HepG2 (cell line): ENCODE results near the gene VTN. TPM values are rescaled to one million over a fixed set of nuclear protein-coding genes. Genes with fewer than 3 reads are reported as not detected.

Source experiments
- AGO1 ChIP-seq: fragments of 200-400 bp; formaldehyde crosslinking; IDR thresholded peaks from 2 replicates; pipeline ENCODE4 v1.6.1; 2017; ENCODE audit warnings: mild to moderate bottlenecking, low read depth, low read length, moderate library complexity; ENCODE audit not compliant: poor library complexity, severe bottlenecking
- ARHGAP35 ChIP-seq: sonication (generic); formaldehyde crosslinking; IDR thresholded peaks from 2 replicates; pipeline ENCODE4 v1.9.0; 2022; ENCODE audit warnings: mild to moderate bottlenecking, inconsistent platforms, moderate library complexity, missing genetic modification reagents, borderline replicate concordance
- ATF7 ChIP-seq, 2 experiments: fragments of 450-650 bp in 1 of 2; sonication (generic) in 1 of 2; formaldehyde crosslinking in 1 of 2; IDR thresholded peaks; 2 replicates each; pipeline versions ENCODE4 v1.4.0 to v1.6.1; 2016 to 2020; ENCODE audit warnings: antibody characterized with exemption in 1 of 2, mild to moderate bottlenecking in 1 of 2, missing genetic modification reagents in 1 of 2
- BRCA1 ChIP-seq: sonication (generic); formaldehyde crosslinking; IDR thresholded peaks from 2 replicates; pipeline ENCODE4 v1.4.0; 2020; ENCODE audit warnings: missing genetic modification reagents
- ERF ChIP-seq: IDR thresholded peaks from 2 replicates; pipeline ENCODE4 v1.6.1; 2018; ENCODE audit warnings: missing biosample characterization, missing genetic modification reagents
- HHEX ChIP-seq: IDR thresholded peaks from 2 replicates; pipeline ENCODE4 v1.6.1; 2016; ENCODE audit warnings: control low read depth
- KDM1A ChIP-seq: IDR thresholded peaks from 2 replicates; pipeline ENCODE4 v1.6.1; 2016; ENCODE audit warnings: missing compliant biosample characterization
- NR2F2 ChIP-seq: IDR thresholded peaks from 2 replicates; pipeline ENCODE4 v1.6.1; 2012; ENCODE audit warnings: low read depth, inconsistent platforms, borderline replicate concordance
- POLR2AphosphoS5 ChIP-seq: IDR thresholded peaks from 2 replicates; pipeline ENCODE4 v1.6.1; 2012; ENCODE audit warnings: low read depth, low read length
- PTBP1 ChIP-seq: fragments of 200-400 bp; formaldehyde crosslinking; IDR thresholded peaks from 2 replicates; pipeline ENCODE4 v1.6.1; 2018; ENCODE audit warnings: low read length, low read depth; ENCODE audit not compliant: poor library complexity, severe bottlenecking
- RBM22 ChIP-seq: fragments of 200-400 bp; formaldehyde crosslinking; optimal IDR thresholded peaks from 2 replicates; pipeline ENCODE3; 2017; ENCODE audit warnings: mild to moderate bottlenecking, low read length, moderate library complexity
- RBM39 ChIP-seq: fragments of 200-400 bp; formaldehyde crosslinking; IDR thresholded peaks from one replicate; pipeline ENCODE4 v1.6.1; 2018; ENCODE audit warnings: antibody characterized with exemption, mild to moderate bottlenecking, low read depth, low read length; ENCODE audit not compliant: poor library complexity, severe bottlenecking
- SAFB2 ChIP-seq: sonication (generic); formaldehyde crosslinking; IDR thresholded peaks from 2 replicates; pipeline ENCODE4 v1.5.1; 2020; ENCODE audit warnings: missing genetic modification reagents, low read depth, mild to moderate bottlenecking, borderline replicate concordance
- SATB2 ChIP-seq: sonication (generic); formaldehyde crosslinking; IDR thresholded peaks from 2 replicates; pipeline ENCODE4 v1.5.0; 2020; ENCODE audit warnings: missing genetic modification reagents
- U2AF1 ChIP-seq: fragments of 200-400 bp; formaldehyde crosslinking; optimal IDR thresholded peaks from 2 replicates; pipeline ENCODE3; 2017; ENCODE audit warnings: mild to moderate bottlenecking, low read depth, low read length
- XRCC5 ChIP-seq: fragments of 200-400 bp; formaldehyde crosslinking; optimal IDR thresholded peaks from 2 replicates; pipeline ENCODE3; 2017; ENCODE audit warnings: mild to moderate bottlenecking, low read length
- ZBTB39 ChIP-seq: sonication (generic); formaldehyde crosslinking; IDR thresholded peaks from 2 replicates; pipeline ENCODE4 v1.5.0; 2020; ENCODE audit warnings: missing genetic modification reagents
- ZFAT ChIP-seq: sonication (generic); formaldehyde crosslinking; conservative IDR thresholded peaks from 2 replicates; pipeline ENCODE4 v1.8.1; 2023; ENCODE audit warnings: missing genetic modification reagents, inconsistent platforms
- ZNF354B ChIP-seq: sonication (generic); formaldehyde crosslinking; IDR thresholded peaks from 2 replicates; pipeline ENCODE4 v1.8.0; 2022; ENCODE audit warnings: mild to moderate bottlenecking, missing genetic modification reagents
- ZNF598 ChIP-seq: sonication (generic); formaldehyde crosslinking; IDR thresholded peaks from 2 replicates; pipeline ENCODE4 v1.5.1; 2020; ENCODE audit warnings: mild to moderate bottlenecking, missing genetic modification reagents, borderline replicate concordance
- ZNF772 ChIP-seq: sonication (generic); formaldehyde crosslinking; IDR thresholded peaks from 2 replicates; pipeline ENCODE4 v1.5.0; 2020; ENCODE audit warnings: mild to moderate bottlenecking, missing genetic modification reagents
- polyA plus RNA-seq, 8 experiments: library from polyadenylated mRNA; depleted of rRNA in 3 of 8; stranded (reverse) in 7 of 8; unstranded in 1 of 8; fragments of >200 nt; fragmentation: Illumina TruSeq in 4 of 8; extraction: Trizol in 4 of 8; gene quantifications; 2 replicates each; pipeline versions ENCODE4 v1.2.1 to v1.2.3, GENCODE V29; 2011 to 2016; ENCODE audit warnings: low read depth in 4 of 8, missing spikeins in 1 of 8, mixed read lengths in 1 of 8; ENCODE audit not compliant: insufficient read depth in 1 of 8
- total RNA-seq, 5 experiments: library from RNA; depleted of rRNA; stranded (reverse); fragments of >200 nt; fragmentation: Illumina TruSeq; extraction: Trizol; gene quantifications; 2 replicates each; pipeline ENCODE4 v1.2.3, GENCODE V29; 2016; ENCODE audit warnings: low read depth in 1 of 5
- TF ChIP-seq, protein P1 (sequence below): sonication (generic); formaldehyde crosslinking; IDR thresholded peaks from 2 replicates; pipeline ENCODE4 v1.5.0; 2020; ENCODE audit warnings: mild to moderate bottlenecking, missing genetic modification reagents, moderate library complexity
- TF ChIP-seq, protein P2 (sequence below): sonication (generic); formaldehyde crosslinking; IDR thresholded peaks from 2 replicates; pipeline ENCODE4 v1.8.1; 2023; ENCODE audit warnings: mild to moderate bottlenecking, missing genetic modification reagents
- TF ChIP-seq, protein P3 (sequence below): sonication (generic); formaldehyde crosslinking; IDR thresholded peaks from 2 replicates; pipeline ENCODE4 v1.9.0; 2021; ENCODE audit warnings: missing genetic modification reagents, mild to moderate bottlenecking, borderline replicate concordance

VTN gene
- total and polyA plus RNA-seq, 2 of the 13 experiments (the other 11 are each of a cell fraction or from before 2014, with no cell fraction given) = 108 to 131 TPM

DNA sequence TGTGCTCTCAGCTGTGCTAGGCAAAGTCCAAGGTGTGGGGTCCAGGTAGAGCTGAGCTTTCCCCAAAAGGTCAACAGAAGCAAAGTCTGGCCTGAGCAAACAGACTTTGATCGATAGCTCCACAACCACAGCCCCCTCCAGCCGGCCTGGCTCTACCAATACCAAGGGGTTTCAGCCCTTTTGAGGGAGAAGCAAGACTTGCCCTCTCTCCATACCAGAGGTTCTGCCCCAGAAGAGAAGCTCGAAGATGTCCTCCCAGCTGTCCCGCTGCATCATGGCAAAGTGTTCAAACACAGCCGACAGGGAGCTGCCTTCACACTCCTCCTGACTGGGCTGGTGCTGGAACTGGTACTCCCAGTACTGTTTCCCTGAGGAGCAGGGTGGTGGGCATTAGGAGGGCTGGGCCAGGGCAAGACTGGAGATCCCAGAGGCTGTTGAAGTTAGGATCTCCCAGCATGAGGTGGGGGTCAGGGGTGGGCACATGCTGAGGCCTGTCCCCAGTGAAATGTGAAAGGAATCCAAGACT, 1.7 kb downstream of the VTN start (continued):
- TF ChIP-seq, protein P1, sequence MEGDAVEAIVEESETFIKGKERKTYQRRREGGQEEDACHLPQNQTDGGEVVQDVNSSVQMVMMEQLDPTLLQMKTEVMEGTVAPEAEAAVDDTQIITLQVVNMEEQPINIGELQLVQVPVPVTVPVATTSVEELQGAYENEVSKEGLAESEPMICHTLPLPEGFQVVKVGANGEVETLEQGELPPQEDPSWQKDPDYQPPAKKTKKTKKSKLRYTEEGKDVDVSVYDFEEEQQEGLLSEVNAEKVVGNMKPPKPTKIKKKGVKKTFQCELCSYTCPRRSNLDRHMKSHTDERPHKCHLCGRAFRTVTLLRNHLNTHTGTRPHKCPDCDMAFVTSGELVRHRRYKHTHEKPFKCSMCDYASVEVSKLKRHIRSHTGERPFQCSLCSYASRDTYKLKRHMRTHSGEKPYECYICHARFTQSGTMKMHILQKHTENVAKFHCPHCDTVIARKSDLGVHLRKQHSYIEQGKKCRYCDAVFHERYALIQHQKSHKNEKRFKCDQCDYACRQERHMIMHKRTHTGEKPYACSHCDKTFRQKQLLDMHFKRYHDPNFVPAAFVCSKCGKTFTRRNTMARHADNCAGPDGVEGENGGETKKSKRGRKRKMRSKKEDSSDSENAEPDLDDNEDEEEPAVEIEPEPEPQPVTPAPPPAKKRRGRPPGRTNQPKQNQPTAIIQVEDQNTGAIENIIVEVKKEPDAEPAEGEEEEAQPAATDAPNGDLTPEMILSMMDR (CRISPR knock-in tag) = peak; percentile 30; the same call in 1 of the 2 replicates
- TF ChIP-seq NR2F2 = peak; percentile 90
- peak; percentile 77 for TF ChIP-seq POLR2AphosphoS5
- 0 out of 2 replicates have a peak, but pooled peaks have one; percentile 56 for TF ChIP-seq BRCA1 (CRISPR knock-in tag)
- TF ChIP-seq ZNF772 (CRISPR knock-in tag) = peak; percentile 66
- no peak for TF ChIP-seq U2AF1
- peak; percentile 53; the same call in 1 of the 2 replicates for TF ChIP-seq ERF
- TF ChIP-seq ATF7 (IDR thresholded peaks at IDR 0.05) = no peak
- TF ChIP-seq ATF7 (CRISPR knock-in tag; IDR thresholded peaks at IDR 0.05) = no peak
- peak; percentile 78 for TF ChIP-seq KDM1A (CRISPR knock-in tag)
- TF ChIP-seq HHEX (CRISPR knock-in tag) = 0 out of 2 replicates have a peak, but pooled peaks have one; percentile 45
- no peak for TF ChIP-seq ZFAT
- no peak for TF ChIP-seq SAFB2 (CRISPR knock-in tag)
- no peak for TF ChIP-seq SATB2
- TF ChIP-seq AGO1 = no peak
- TF ChIP-seq ZNF354B (CRISPR knock-in tag) = no peak
- no peak for TF ChIP-seq XRCC5
- no peak for TF ChIP-seq ARHGAP35 (CRISPR knock-in tag)
- TF ChIP-seq PTBP1 = no peak
- TF ChIP-seq ZBTB39 (CRISPR knock-in tag) = no peak
- TF ChIP-seq, protein P2, sequence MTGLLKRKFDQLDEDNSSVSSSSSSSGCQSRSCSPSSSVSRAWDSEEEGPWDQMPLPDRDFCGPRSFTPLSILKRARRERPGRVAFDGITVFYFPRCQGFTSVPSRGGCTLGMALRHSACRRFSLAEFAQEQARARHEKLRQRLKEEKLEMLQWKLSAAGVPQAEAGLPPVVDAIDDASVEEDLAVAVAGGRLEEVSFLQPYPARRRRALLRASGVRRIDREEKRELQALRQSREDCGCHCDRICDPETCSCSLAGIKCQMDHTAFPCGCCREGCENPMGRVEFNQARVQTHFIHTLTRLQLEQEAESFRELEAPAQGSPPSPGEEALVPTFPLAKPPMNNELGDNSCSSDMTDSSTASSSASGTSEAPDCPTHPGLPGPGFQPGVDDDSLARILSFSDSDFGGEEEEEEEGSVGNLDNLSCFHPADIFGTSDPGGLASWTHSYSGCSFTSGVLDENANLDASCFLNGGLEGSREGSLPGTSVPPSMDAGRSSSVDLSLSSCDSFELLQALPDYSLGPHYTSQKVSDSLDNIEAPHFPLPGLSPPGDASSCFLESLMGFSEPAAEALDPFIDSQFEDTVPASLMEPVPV (CRISPR knock-in tag) = no peak
- peak; percentile 74 for TF ChIP-seq RBM22
- no peak for TF ChIP-seq RBM39
- no peak for TF ChIP-seq ZNF598 (CRISPR knock-in tag)
- TF ChIP-seq, protein P3, sequence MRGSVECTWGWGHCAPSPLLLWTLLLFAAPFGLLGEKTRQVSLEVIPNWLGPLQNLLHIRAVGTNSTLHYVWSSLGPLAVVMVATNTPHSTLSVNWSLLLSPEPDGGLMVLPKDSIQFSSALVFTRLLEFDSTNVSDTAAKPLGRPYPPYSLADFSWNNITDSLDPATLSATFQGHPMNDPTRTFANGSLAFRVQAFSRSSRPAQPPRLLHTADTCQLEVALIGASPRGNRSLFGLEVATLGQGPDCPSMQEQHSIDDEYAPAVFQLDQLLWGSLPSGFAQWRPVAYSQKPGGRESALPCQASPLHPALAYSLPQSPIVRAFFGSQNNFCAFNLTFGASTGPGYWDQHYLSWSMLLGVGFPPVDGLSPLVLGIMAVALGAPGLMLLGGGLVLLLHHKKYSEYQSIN (CRISPR knock-in tag) = no peak
